Vagina (tissue), 2 donors: ENCODE measurements around the gene TDRD9. TPM values are rescaled to one million over a fixed set of nuclear protein-coding genes. Genes with fewer than 3 reads are reported as not detected.

Experiments
- DNase-seq, 2 donors: peaks; one replicate each; pipeline ENCODE4 v3.0.0-alpha.2; 2017; ENCODE audit errors: extremely low spot score in 2 of 2
- H3K27ac ChIP-seq: fragments of 200-600 bp; sonication (generic); one replicate; pipeline ENCODE4 v1.5.1; 2019
- H3K27me3 ChIP-seq: fragments of 200-600 bp; sonication (generic); one replicate; pipeline ENCODE4 v1.5.1; 2019
- H3K36me3 ChIP-seq, 2 donors: fragments of 200-600 bp; sonication (generic); one replicate each; pipeline ENCODE4 v1.5.1; 2017 to 2019
- H3K4me1 ChIP-seq: fragments of 200-600 bp; sonication (generic); one replicate; pipeline ENCODE4 v1.5.1; 2019
- H3K4me3 ChIP-seq, 2 donors: fragments of 200-600 bp; sonication (generic); 1 replicate in 1 of 2; 2 replicates in 1 of 2; pipeline ENCODE4 v1.5.1; 2016 to 2019
- H3K9me3 ChIP-seq: fragments of 200-600 bp; sonication (generic); one replicate; pipeline ENCODE4 v1.5.1; 2019
- POLR2A ChIP-seq, 2 donors: fragments of 450-650 bp; IDR thresholded peaks; one replicate each; pipeline ENCODE4 v1.6.1; 2017; ENCODE audit warnings: antibody characterized with exemption in 2 of 2, mild to moderate bottlenecking in 2 of 2, moderate library complexity in 2 of 2
- POLR2AphosphoS5 ChIP-seq, 2 donors: sonication (generic); formaldehyde crosslinking; IDR thresholded peaks; one replicate each; pipeline ENCODE4 v1.9.0; 2017; ENCODE audit warnings: antibody characterized with exemption in 2 of 2, mild to moderate bottlenecking in 2 of 2, low read depth in 1 of 2; ENCODE audit not compliant: insufficient read depth in 1 of 2
- intact Hi-C: fragments of 100-400 bp; cut with DNase I; formaldehyde crosslinking; loops from one replicate; pipeline ENCODE4 v1.15.1; 2023
- total RNA-seq: library from RNA; depleted of rRNA; stranded (reverse); fragments of >200 nt; gene quantifications from one replicate; pipeline ENCODE4 v1.2.3, GENCODE V29; 2016
- TF ChIP-seq, protein P1 (sequence below), 3 experiments: fragments of 450-650 bp in 2 of 3; fragments of 200-600 bp in 1 of 3; sonication (generic) in 1 of 3; IDR thresholded peaks; one replicate each; pipeline ENCODE4 v1.5.1; 2017 to 2019; ENCODE audit warnings: antibody characterized with exemption in 3 of 3, mild to moderate bottlenecking in 2 of 3, moderate library complexity in 2 of 3

TDRD9 gene
- total RNA-seq, 1 donor from 2014 or later: 0.74 TPM

- intact Hi-C loops: loop anchor here (5.0 kb wide), 1 partner anchor 103 kb away; no protein-coding TSS in a partner anchor
- Histone ChIP-seq H3K4me3 (no peak overlapping the region), H3K9me3 (no peaks in the 10 kb centered on the region), H3K36me3 (peaks cover 0 to 30% of the 10 kb centered on the region in 2 donors), H3K27ac (no peak overlapping the region), H3K27me3 (no peaks in the 10 kb centered on the region), H3K4me1 (peaks cover 9% of the 10 kb centered on the region)
- no peak for TF ChIP-seq POLR2A (IDR thresholded peaks at IDR 0.05)
- TF ChIP-seq, protein P1, sequence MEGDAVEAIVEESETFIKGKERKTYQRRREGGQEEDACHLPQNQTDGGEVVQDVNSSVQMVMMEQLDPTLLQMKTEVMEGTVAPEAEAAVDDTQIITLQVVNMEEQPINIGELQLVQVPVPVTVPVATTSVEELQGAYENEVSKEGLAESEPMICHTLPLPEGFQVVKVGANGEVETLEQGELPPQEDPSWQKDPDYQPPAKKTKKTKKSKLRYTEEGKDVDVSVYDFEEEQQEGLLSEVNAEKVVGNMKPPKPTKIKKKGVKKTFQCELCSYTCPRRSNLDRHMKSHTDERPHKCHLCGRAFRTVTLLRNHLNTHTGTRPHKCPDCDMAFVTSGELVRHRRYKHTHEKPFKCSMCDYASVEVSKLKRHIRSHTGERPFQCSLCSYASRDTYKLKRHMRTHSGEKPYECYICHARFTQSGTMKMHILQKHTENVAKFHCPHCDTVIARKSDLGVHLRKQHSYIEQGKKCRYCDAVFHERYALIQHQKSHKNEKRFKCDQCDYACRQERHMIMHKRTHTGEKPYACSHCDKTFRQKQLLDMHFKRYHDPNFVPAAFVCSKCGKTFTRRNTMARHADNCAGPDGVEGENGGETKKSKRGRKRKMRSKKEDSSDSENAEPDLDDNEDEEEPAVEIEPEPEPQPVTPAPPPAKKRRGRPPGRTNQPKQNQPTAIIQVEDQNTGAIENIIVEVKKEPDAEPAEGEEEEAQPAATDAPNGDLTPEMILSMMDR (IDR thresholded peaks at IDR 0.05): peak; percentile 45 to 74 (median 62)
- peak in 1 of 2 donors; percentile 66 for TF ChIP-seq POLR2AphosphoS5 (IDR thresholded peaks at IDR 0.05; ENCODE audit: insufficient read depth in 1 of 2, low read depth in 1 of 2)
- DNase-seq: no peak
Observed at GRCh38 chr14:103910262-103910935, 17.9 kb upstream of the TDRD9 start.

DNA sequence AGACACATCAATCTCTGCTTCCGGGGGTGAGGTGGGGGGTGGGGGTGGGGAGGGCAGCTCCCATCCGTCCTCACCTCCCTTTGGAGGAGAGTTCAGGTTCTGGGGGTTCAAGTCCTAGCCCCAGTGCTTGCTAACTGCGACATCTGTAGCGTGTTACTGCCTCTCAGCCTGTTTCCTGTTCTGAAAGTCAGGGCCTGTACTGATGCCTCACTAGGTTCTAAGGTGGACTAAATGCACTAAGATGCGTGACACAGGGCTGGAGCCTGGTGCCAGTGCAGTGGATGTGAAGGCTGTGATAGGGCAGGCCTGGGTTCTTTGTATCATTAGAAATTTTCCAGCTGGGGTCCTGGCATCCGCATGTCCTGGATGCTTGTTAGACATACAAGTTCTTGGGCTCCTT, 17.3 kb upstream of the TDRD9 start:
- no peak overlapping the region for H3K4me3 ChIP-seq
- no peaks in the 10 kb centered on the region for H3K27me3 ChIP-seq
- intact Hi-C loops: loop anchor here (5.0 kb wide), 1 partner anchor 104 kb away; no protein-coding TSS in a partner anchor
- no peaks in the 10 kb centered on the region for H3K9me3 ChIP-seq
- peaks cover 0 to 30% of the 10 kb centered on the region in 2 donors for H3K36me3 ChIP-seq
- DNase-seq: no peak
- H3K4me1 ChIP-seq: peaks cover 9% of the 10 kb centered on the region
- no peak for TF ChIP-seq POLR2A (IDR thresholded peaks at IDR 0.05)
- no peak for TF ChIP-seq POLR2AphosphoS5 (IDR thresholded peaks at IDR 0.05; ENCODE audit: insufficient read depth in 1 of 2, low read depth in 1 of 2)
- TF ChIP-seq, protein P1 (IDR thresholded peaks at IDR 0.05): no peak
- no peak overlapping the region for H3K27ac ChIP-seq

- Histone ChIP-seq H3K9me3 (no peaks in the 10 kb centered on the region), H3K36me3 (peaks cover 0 to 46% of the 10 kb centered on the region in 2 donors), H3K4me1 (peaks cover 43% of the 10 kb centered on the region), H3K4me3 (no peak overlapping the region), H3K27ac (no peak overlapping the region), H3K27me3 (no peaks in the 10 kb centered on the region)
- intact Hi-C loops: no loop called here
- DNase-seq: no peak
- TF ChIP-seq, protein P1 (IDR thresholded peaks at IDR 0.05): no peak
- no peak for TF ChIP-seq POLR2A (IDR thresholded peaks at IDR 0.05)
- no peak for TF ChIP-seq POLR2AphosphoS5 (IDR thresholded peaks at IDR 0.05; ENCODE audit: insufficient read depth in 1 of 2, low read depth in 1 of 2)
Observed at GRCh38 chr14:103915616-103916015, 12.6 kb upstream of the TDRD9 start.

DNA sequence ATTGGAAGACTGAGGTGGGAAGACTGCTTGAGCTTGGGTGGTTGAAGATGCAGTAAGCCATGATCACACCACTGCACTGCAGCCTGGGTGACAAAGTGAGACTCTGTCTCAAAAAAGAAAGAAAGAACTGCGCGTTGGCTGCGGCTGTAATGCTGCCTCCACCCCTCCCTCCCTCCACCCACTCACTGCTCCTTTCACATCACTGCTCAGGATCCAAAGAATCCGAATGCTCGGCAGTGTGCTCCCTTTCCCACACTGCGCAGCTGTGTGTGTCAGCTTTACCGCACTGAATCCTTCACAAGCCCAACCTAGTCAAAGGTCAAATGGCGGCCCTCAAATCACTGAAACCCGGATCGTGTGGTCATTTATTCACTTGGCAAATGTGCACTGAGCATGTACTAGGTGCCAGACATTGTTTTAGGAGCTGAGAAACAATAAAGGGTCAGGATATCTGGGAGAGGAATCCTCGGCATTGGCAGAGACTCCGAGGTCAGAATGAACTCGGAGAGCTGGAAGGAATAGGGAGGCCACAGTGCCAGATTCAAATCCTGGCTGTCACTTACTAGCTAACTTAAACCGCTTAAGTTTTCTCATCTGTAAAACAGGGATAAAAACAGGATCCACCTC, 11.5 kb upstream of the TDRD9 start:
- H3K9me3 ChIP-seq: no peaks in the 10 kb centered on the region
- no peak overlapping the region for H3K27ac ChIP-seq
- no peak overlapping the region for H3K4me3 ChIP-seq
- intact Hi-C loops: no loop called here
- TF ChIP-seq POLR2AphosphoS5 (IDR thresholded peaks at IDR 0.05; ENCODE audit: insufficient read depth in 1 of 2, low read depth in 1 of 2) (no peak), POLR2A (IDR thresholded peaks at IDR 0.05) (no peak)
- TF ChIP-seq, protein P1 (IDR thresholded peaks at IDR 0.05): no peak
- no peaks in the 10 kb centered on the region for H3K27me3 ChIP-seq
- peaks cover 0 to 44% of the 10 kb centered on the region in 2 donors for H3K36me3 ChIP-seq
- H3K4me1 ChIP-seq: peaks cover 44% of the 10 kb centered on the region
- DNase-seq: no peak
